Fibroblast of pulmonary artery (primary cell): Measurements from ENCODE around the gene MLF2.

Experiments
- DNase-seq: peaks from one replicate; pipeline ENCODE4 v3.0.0-alpha.2; 2010; ENCODE audit warnings: low read depth
- H3K4me3 ChIP-seq: replicated peaks from 2 replicates; pipeline ENCODE4 v1.5.1; 2011; ENCODE audit warnings: low read depth, mild to moderate bottlenecking, control low read depth, low read length, moderate library complexity
- TF ChIP-seq, protein P1 (sequence below): IDR thresholded peaks from 2 replicates; pipeline ENCODE4 v1.5.1; 2011; ENCODE audit warnings: mild to moderate bottlenecking, control low read depth, low read length, inconsistent platforms; ENCODE audit errors: missing control alignments

Gene MLF2

GRCh38 chr12:6764011-6764828 lies 11.3 kb upstream of the MLF2 start:
- peak overlapping the region; percentile 23 for H3K4me3 ChIP-seq
- TF ChIP-seq, protein P1, sequence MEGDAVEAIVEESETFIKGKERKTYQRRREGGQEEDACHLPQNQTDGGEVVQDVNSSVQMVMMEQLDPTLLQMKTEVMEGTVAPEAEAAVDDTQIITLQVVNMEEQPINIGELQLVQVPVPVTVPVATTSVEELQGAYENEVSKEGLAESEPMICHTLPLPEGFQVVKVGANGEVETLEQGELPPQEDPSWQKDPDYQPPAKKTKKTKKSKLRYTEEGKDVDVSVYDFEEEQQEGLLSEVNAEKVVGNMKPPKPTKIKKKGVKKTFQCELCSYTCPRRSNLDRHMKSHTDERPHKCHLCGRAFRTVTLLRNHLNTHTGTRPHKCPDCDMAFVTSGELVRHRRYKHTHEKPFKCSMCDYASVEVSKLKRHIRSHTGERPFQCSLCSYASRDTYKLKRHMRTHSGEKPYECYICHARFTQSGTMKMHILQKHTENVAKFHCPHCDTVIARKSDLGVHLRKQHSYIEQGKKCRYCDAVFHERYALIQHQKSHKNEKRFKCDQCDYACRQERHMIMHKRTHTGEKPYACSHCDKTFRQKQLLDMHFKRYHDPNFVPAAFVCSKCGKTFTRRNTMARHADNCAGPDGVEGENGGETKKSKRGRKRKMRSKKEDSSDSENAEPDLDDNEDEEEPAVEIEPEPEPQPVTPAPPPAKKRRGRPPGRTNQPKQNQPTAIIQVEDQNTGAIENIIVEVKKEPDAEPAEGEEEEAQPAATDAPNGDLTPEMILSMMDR: no peak
- DNase-seq: peak; percentile 100

- TF ChIP-seq, protein P1: no peak
- no peak for DNase-seq
- H3K4me3 ChIP-seq: peak overlapping the region; percentile 23
Observed at GRCh38 chr12:6763380-6763779, 10.4 kb upstream of the MLF2 start.

DNA sequence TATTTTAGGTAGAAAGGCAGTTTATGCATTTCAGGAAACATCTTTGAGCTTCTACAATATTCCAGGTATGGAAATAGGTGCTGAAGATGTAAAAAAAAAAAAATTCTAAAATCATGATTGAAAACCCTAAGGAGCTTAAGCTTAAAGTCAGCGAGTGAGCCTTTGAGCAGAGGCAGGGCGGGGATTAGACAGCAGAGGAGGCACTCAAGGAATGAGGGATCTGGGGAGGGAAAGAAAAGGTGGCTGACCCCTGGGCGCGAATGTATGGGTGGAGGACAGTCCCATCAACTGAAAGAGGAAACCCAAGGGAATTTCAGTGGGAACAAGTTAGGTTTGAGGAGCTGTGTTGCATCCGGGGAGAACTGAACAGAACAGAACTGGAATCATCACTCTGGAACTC lies 6.8 kb upstream of the MLF2 start:
- H3K4me3 ChIP-seq: no peak overlapping the region
- TF ChIP-seq, protein P1: no peak
- no peak for DNase-seq

DNA sequence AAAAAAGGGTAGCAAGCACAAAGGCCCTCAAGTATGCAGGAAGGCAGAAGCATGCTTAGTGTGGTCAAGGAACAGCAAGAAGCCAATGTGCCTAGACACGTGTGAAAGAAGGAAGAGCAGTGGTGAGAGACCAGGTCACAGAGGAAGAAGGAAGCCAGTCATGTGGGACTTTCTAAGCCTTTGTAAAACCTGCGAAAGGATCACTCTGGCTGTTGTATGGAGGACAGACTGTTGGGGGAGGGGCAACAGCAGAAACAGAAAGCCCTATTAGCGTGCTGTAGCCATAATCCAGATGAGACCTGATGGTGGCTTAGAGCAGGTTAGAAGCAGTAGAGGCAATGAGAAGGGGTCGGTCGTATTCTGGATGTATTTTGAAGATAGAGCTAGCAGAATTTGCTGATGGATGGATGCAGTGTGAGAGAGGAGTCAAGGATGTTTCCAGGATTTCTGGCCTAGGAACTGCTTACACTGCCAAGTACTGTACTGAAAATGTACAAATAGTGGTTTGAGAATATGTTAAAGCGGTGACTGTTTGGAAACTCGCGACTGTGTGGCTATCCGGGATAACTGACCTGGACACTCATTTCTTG lies 5.7 kb upstream of the MLF2 start:
- no peak for DNase-seq
- no peak overlapping the region for H3K4me3 ChIP-seq
- TF ChIP-seq, protein P1: no peak

DNA sequence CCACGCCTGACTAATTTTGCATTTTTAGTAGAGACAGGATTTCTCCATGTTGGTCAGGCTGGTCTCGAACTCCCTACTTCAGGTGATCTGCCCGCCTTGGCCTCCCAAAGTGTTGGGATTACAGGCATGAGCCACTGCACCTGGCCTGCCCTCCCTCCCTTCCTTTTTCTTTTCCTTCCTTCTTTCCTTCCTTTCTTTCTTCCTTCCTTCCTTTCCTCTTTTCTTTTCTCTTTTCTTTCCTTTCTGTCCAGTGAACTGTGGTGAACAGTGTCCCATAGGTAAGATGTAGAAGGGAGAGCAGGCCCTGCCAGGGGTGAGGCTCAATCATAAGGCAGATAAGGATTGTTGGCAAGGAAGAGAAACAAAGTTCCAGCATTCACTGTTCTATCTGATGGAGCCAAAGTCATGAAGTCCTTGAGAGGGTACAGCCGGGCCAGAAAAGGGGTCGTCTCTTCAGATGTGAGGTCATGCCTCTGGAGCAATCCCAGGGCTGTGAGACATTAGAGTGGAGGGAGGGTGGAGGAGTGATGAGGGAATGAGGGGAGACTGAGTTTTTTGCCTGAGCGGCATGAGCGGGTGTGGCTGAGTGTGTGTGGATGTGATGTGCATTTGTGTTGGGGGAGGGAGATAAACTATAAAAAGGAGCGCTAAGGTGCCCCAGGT lies 4.2 kb upstream of the MLF2 start:
- TF ChIP-seq, protein P1: no peak
- DNase-seq: no peak
- H3K4me3 ChIP-seq: no peak overlapping the region

GRCh38 chr12:6754411-6754810 lies 1.5 kb upstream of the MLF2 start:
- DNase-seq: no peak
- TF ChIP-seq, protein P1: no peak
- H3K4me3 ChIP-seq: no peak overlapping the region
